Measurements from ENCODE around the gene FAM53C.
"Not testable (repeated sequence)": the region's sequence is repeated elsewhere in the genome, so short reads cannot be mapped to it uniquely, and the experiment has no call there.

The FAM53C gene

DNA sequence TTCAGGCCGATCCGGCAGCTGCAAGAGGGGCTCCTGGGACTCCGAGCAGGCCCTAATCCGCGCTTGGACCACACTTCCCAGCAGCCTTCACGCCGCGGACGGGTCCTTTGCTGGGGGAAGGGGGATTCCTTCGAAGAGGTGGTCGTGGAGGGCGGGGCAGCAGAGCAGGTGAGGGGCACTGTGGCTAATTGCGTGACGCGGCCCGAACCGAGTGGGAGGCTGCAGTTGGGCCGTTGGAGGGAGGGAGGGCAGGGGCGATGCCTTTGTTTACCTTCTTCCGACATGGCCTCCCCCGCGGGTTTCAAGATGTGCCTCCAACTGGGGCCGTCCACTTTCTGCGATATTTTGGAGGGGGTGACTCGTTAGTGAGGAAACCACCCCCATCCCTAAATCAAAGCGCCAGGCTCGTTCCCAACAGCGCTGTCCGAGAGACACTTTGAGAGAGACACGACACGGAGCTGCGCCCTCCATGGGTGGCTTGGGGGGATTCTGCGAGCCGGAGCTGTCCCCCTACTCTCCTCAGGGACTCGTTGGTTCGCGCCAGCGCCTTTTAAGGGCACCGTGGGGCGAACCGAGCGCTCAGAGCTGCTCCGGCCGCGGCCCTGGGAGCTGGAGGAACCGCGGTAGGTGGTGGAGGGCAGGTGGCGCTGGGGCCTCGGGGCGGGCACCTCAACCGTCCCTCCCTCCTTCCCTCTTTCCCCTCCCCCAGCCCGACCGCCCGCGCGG lies at the start of gene FAM53C:
FAM53C (plus strand) TSS at position 582 of the 726 bp plus-strand sequence. CDS start 3,070 bp downstream, outside the sequence.
- peak; percentile 90 for DNase-seq

DNA sequence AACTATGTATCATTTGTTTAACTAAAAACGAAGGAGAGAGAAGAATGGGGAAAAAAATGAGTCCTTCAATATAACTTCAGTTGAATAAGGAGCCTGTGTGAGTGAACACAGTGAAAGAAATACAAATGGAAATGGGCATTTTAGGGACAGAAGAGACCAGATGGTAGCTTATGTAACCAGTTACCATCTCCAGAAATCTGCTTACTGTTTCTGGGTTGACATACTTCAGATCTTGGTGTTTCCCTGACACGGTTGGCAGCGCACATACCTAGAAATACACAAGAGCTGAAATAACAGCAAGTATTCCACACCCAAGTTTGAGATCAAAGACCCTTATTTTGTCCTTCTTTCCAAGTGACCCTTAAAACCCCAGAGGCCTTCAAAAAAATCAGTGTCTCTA lies 48.8 kb upstream of the FAM53C start:
- DNase-seq: no peak

DNA sequence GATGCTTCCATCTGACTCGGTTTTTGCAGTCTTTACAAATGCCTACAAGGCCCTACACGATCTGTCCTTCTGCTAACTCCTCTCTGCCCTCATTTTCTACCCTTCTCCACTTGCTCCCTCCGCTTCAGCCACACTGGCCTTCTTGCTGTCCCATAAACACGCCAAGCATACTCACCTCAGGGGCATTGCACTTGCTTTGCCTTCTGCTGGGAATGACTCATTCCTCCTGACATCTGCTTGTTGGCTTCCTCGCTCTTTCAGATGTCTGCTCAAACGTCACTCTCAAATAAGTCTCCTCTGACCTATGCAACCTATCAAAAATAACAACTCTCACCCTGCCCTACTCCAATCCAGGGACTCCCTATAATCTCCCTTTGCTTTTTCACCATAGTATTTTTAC lies 34.7 kb upstream of the FAM53C start:
- no peak for DNase-seq

DNA sequence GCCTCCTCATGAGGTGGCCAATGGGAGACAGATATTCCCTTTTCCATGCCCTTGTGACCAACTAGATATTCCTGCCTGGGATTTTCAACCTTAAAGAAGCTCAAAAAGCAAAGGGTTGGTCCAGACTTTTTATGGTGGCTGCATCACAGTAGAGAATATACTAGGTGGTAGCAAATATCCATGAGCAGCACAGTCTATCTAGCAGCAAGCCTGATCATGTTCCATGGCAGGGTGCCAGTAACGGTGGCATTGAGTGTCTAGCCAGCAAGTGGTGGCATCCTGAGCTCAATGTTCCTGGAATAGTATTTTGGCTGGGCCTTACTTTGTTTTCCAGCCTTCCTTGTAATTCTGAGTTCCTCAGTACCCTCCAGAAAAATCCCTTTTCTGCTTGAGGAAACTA lies 32.3 kb upstream of the FAM53C start:
- no peak for DNase-seq

DNA sequence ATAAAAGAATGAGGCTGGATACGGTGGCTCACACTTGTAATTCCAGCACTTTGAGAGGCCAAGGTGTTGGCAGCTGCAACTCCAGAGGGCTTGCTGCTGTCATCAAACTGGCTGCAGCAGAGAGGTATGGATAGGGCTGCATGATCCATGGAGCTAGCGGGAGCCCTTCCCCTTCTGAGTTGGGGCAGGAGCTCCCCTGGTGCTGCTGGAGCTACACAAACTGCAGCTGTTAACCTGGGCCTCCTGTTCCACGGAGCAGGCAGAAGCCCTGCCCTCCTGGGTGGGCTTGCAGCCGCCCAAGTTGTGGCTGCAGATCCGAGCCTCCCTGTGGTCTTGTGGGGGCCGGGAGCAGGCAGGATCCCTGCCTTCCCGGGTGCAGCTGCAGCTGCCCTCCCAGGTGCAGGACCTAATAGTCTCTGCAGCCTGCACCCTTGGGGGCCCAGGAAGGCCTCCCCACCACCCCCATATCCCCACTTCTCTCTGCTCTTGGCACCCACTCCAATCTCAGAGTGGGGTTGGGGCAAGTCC lies 22.3 kb upstream of the FAM53C start:
- DNase-seq: no peak

DNA sequence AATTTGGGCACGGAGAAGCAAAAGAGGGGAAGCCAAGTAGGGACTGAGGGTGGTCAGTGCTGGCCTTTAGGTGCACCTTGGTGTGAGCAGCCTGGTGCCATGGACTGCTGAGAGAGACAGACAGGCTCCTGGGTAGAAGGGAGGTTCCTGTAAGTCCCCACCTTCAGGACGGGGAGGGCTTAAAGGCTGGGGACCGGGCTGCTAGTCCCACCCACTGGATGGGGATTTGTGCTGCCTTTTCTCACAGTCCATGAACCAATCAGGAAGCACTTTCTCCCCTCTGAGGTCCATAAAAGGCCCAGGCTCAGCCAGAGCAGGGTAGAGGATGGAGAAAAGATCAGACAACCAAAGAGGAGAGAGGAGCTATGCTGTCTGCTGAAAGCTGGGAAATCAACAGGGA lies 21.7 kb upstream of the FAM53C start:
- DNase-seq: no peak

DNA sequence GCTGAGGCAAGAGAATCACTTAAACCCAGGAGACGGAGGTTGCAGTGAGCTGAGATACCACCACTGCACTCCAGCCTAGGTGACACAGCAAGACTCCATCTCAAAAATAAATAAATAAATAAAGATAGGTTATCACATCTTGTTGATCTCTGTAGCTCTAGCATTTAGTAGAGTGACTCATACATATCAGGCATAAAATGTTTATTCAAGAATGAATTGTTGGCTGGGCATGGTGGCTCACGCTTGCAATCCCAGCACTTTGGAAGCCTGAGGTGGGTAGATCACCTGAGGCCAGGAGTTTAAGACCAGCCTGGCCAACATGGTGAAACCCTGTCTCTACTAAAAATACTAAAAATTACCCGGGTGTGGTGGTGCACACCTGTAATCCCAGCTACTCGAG lies 19.9 kb upstream of the FAM53C start:
- not testable (repeated sequence) for DNase-seq

DNA sequence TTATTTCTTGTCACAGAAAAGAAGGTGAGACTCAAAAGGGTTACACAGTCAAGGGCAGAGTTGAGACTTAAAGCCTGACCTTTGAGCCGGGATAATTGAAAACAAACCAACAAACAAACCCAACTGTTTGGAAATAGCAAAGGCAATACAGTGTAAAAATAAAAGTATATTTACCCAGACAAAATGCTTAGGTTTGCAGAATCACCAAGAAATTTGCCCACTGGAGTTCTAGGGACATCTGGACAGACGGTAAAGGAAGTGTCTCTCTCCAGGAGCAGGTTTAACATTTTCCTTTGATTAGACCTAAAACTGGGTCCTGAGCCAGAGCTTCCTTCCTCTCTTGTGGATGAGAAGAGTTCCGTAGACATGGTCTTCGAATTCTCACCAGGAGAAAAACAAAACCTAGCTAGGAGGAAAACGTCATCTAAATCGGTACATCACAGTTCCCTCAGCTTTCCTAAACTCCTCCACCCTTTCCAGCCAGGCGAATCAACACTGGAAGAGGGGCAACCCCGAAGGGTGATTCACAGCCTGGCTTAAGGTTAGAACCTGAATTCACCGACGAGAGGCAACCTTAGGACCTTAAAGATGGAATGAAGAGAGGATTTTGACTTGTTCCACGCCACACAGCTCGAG lies 7.1 kb upstream of the FAM53C start:
- no peak for DNase-seq

DNA sequence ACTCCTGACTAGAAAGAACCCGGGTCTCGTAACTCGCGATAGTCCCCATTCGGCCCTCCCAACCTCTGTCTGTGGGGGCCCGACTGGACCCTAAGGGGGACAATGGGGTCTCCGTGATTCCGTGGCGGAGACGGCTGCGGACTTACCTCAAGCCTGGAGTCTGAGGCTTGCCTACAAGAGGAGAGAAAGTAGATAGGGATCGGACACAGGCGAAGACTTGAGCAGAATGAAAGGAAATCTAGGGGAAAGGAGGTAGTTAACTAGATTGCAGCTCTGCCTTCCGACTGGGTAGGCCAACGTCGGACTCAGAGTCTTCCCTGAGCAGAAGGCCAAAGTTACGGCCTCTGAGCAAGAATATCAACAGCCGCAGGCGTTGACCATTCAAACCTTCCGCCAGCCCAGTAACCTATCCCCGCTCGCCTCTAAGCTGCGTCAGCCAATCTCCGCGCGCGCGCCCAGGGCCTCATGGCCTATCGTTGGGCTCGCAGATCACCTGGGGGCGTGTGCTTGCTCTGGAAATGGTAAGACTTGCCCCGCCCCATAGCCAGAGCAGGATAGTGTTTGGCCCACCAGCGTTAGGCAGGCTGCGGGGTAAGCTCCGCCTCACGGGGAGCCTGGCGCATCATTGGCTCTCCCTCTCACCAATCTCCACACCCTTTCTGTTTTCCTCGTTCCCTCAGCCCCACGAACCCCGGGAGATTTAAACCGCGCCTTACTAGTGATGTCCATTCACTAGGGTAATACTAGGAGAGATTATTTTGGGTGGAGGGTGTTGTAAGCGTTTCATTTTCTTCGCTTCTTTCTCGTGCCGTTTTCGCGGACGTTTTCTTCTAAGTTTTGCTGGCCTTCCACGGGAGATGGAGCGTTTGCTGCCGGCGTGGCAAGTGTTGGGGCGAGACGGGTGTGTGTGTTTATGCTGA lies 6.4 kb upstream of the FAM53C start, which contains the start of gene CDC25C:
CDC25C (minus strand) TSS at position 356 of the 920 bp plus-strand sequence. CDS start 624 bp downstream, outside the sequence.
- peak; percentile 96 for DNase-seq

DNA sequence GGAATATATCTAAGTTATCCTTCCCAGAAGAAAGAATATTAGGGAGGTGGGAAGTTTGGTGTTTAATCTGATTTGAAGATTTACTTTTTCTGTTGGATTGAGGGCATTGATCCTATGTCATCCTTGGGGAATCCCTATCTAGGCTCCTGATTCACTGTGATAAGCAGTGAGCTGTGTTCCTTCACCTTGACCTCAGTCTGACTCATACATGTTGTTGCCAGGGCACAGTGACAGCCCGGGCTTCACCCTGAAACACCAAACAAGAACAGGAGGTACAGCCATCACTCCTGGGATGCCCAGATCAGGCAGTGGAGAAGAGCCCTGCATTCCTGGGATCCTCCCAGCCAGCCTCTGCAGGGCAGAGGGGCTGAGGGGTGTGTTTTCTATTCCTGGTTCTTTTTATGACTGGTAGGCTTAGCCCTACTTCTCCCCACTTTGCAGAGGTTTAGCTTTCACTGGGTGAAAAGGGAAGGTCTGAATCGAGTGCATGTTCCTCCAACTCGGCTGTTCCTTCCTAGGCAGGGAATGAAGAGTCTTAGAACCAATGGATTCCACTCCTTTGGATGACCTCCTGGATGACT lies 3.1 kb upstream of the FAM53C start:
- no peak for DNase-seq

DNA sequence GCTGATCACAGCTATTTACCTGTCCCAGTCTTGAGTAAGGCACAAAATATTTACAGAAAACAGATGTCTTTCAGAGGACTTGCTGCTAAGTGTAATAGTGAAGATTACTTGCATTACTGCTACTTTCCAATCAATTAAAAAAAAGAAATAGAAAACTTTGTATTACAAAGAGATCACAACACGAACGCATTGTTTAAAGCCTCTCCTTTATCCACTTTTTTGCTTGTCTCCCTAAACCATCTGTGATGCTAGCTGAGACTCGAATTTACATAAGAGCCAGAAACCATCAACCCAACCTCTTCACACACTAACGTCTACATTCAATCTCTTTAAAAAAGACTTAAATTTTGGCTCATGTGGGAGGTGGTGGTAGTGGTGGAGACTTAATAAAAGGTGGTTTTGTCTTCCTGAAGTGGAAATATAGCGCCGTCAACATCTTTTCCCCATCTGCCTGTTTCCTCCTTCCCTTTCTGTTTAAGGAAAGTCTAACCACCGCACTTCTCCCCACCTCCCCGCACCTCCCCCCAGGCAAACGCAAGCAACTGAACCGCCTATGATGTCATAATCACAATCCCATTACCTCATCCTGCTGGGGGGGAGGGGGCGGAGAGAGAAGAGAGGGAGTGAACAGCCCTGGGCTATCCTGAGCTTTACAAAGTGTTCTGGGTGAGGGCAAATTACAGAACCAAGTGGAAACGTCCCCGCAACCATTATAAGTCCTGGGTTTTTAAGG lies 948 bp upstream of the FAM53C start:
- DNase-seq: no peak

DNA sequence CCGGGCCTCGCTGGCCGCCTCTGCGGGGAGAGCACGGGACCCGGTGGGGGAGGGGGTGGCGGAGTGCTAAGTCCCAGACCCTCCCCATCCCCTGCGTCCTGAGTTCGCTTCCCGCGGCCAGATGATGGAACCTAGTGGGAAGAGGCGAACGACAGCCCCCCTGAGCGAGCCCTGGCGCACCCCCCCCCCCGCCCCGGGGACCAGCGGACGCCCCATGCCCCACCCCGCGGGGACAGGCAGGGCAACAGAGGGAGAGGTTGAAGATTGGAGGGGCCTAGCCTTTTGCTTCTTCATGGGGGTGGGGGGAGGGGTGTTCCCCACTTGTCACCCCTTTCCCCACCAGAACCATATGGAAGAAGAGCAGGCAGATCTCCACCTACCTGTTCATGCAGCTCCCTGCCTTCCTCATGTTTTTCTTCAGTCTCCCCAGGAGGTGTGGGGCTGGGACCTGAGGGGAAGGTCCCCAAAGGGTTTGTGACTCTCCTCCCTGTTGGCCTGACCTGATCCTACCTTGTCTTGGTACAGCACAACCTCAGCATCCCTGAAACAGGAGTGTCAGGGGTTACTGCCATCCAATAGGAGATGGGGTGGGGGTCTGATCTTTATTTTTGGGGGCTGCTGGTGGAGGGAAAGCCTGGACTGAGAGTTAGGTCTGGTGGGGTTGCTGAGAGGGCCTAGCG lies 485 bp downstream of the FAM53C start:
- DNase-seq: no peak

DNA sequence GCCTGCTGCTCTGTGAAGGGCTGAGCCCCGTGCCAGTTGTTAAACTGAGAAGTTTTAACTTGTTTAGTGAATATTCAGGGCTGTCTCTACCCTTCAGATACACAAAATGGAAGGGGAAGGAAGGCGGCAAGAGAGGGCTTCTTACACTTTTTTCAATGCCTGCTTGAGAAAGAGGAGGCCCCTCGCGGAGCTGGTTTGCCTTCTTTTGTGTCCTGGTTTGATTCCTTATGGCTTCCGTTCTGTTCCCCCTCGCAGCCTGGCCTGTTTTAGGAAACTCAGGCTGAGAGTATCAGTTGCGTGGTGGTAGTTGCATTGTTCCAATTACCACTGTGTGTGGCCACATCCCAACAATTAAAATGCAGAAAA lies 1.0 kb downstream of the FAM53C start:
- no peak for DNase-seq

DNA sequence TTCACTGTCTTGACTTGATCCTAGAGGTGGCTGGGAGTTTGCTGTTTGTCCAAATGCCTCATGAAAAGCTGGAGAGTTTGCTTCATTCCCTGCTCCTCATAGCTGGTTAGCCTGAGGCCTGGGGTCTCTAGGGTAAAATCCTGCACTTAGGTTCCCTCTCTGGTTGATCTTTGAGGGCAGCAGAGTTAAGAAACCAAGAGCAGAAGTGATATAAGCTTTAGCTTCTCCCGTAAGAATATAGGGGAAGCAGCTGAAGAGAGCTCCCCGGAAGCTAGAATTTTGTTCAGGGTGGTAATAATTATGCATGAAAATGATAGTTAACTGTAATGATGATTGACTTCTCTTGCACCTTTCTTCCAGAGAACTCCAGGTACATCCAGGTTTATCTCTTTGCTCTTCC lies 1.4 kb downstream of the FAM53C start:
- DNase-seq: no peak

DNA sequence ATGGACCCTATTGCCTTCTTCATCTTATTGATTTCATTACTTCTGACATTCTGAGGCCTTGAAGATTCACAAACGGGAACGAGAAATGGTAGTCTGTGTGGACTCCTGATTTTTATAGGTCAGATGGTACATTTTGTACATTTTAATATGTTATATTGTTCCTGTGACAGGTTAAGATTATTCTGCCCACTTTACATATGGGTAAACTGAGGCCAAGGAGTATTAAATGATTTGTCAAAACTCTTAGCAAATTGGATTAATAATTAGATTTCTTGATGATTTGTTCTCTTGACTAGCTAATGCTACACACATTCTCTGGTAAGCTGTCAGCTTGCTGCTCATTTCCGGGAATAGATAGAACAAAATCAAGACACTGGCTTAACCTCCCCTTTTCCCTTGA lies 1.9 kb downstream of the FAM53C start:
- DNase-seq: no peak

DNA sequence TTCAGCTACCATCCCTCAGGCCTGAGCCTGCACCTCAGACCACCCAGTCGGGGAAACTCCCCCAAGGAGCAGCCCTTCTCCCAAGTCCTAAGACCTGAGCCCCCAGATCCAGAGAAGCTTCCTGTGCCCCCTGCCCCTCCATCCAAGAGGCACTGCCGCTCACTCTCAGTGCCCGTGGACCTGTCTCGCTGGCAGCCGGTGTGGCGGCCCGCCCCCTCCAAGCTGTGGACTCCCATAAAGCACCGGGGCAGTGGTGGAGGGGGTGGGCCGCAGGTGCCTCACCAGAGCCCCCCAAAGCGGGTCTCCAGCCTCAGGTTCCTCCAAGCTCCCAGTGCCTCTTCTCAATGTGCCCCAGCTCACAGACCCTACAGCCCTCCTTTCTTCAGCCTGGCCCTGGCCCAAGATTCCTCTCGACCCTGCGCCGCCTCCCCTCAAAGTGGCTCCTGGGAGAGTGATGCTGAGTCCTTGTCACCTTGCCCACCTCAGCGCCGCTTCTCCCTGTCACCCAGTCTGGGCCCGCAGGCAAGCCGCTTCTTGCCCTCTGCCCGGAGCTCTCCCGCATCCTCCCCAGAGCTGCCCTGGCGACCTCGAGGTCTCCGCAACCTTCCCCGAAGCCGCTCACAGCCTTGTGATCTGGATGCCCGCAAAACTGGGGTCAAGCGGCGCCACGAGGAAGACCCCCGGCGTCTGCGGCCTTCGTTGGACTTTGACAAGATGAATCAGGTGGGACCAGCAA lies 7.0 kb downstream of the FAM53C start:
- DNase-seq: no peak

DNA sequence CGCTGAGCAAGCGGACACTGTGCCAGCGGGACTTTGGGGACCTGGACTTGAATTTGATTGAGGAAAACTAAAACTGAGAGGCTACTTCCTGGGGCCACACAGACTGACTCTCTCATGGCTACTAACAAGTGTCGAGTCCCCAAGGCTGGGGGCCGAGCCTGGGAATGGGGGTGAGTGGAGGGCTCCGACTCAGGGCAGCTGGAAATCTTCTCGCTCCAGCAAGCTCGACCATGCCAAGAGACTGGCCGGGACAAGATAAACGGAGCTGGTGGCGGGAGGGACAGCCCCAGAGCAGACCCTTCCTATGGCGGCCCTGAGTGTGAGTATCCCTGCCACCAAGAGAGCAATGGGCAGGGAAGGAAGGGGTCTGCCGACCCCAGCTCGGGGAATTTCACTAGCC lies 8.8 kb downstream of the FAM53C start:
- DNase-seq: no peak

DNA sequence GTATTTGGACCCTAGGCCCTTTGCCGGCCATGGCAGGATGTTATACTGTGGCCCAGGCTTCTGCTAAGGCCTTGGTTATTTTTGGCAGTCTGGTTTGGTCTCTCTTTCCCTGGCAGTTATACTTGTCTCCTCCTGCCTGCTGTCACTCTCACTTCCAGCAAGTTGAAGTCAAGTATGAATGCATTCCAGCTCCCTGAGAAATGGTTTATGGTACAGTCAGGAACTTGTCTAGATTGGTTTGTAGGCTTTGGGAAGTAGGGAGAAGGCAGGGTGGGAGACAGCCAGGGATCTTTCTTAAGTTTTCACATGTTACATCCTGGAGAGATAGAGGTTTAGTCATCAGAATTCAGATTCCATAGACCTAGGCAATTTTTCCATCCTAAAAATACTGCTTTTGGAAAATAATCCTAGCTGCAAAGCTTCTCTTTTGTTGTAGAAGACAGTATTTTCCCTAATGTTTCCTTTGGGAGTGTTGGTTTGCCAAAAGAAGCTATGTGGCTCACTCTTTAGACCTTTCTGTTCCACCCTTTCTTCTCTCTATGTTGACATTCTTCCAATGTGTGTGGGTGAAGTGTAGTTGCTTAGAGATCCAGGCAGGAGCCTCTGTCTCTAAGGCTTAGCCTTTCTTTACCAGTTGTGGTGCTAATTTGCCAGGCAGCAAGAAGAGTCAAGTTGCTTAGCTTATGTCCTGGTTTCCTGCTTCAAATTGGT lies 11.9 kb downstream of the FAM53C start:
- no peak for DNase-seq

DNA sequence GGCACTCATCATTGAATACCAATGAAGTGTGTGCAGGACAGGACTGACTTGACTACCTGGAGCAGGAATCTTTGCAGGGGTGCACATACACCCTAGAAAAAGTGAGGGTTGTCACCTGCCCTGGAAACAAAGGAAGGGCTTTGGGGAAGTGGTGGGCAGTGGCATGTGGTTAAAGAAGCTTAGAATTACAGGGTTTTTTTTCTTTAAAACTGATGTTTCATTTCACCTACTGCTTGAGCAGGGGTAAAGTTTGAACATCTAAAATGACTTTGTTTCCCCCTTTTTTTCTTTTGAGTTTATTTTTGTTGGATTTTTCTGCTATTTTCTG lies 12.5 kb downstream of the FAM53C start:
- DNase-seq: no peak

DNA sequence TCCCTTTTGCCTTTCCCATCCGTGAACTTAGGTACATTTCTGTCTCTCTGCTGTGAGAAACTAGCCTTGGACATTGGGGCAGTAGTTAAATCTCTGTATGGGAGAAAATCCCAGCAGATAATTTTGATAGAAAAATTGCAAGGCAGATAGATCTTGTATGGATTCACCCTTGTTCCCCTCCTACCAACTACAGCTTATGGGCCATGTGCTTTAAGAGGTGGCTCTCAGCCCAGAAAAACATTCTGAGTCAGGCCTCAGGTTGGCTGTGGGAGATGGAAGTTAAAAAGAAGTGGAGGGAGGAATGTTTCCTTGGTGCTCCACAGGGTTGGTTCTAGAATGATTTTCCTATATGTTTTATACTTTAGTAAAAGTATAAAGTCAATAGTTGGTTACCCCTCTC lies 13.0 kb downstream of the FAM53C start:
- DNase-seq: no peak
